HG02763 (cell line): ENCODE data around the gene ATG13.

ENCODE experiments used
- ATAC-seq: cut with Tn5 transposase; IDR thresholded peaks from one replicate; pipeline ENCODE4 v1.9.1; 2021; ENCODE audit warnings: mild to moderate bottlenecking, moderate library complexity; ENCODE audit not compliant: unreplicated experiment

ATG13 gene

GRCh38 chr11:46674463-46675287 lies 57.3 kb downstream of the ATG13 start:
- no peak for ATAC-seq

GRCh38 chr11:46675288-46675851 lies 58.0 kb downstream of the ATG13 start:
- no peak for ATAC-seq

- ATAC-seq, result no peak
These were observed 58.6 kb downstream of the ATG13 start for GRCh38 chr11:46675949-46676348.

GRCh38 chr11:46676436-46677158 lies 59.2 kb downstream of the ATG13 start:
- ATAC-seq, result no peak

DNA sequence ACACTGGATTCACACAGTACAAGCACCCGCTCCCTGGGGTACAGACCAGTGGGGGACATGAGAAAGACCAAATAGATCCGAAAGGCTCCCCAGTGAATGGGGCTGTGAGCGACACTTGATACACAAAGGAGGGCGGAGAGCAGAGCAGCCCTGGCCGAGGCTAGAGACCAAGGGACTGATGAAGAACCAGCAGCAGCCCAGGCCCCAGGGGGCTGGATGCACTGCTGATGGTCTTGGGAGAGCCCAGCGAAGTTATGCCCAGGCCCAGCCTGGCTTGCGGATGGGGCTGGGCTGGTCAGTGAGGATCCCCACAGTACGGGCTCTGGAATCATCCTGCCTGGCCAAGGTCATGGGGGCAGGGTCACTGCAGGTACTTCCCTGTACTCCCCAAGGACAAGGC lies 59.8 kb downstream of the ATG13 start:
- ATAC-seq, result no peak

DNA sequence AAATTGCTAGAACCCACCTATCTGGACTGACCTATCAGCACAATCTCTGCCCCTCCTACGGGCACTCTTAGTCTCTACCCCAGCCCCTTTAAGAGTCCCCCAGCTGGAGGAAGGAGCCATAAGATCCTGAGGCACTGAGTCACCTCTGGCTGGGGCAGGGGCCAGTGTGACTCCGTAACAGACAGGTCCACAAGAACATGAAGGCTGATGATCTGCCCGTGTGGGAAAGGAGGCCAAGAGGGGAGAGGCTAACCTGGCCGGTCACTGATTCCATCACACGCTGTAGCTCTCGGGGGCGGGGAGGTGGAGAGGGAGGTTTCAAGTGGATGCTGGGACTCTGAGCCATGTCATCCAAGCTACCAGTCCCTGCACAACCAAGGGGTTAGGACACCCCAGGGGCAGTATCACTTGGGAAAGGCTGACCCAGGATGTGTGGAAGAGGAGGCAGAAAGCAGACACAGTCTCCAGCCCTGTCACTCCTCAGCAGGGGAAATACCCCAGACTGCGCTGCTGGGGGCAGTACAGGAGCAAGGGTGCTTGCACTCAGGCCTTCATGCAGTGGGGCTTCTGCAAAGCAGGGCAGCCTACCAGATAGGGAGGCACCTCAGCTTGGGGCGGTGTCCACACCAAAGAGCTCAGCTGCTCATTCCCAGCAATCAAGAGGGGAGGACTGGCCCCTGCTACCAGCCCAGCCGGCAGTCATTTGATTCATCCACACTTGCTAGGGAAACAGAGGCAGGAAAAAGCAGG lies 60.8 kb downstream of the ATG13 start:
- no peak for ATAC-seq

- no peak for ATAC-seq
These were observed 61.4 kb downstream of the ATG13 start for GRCh38 chr11:46678741-46679130.

DNA sequence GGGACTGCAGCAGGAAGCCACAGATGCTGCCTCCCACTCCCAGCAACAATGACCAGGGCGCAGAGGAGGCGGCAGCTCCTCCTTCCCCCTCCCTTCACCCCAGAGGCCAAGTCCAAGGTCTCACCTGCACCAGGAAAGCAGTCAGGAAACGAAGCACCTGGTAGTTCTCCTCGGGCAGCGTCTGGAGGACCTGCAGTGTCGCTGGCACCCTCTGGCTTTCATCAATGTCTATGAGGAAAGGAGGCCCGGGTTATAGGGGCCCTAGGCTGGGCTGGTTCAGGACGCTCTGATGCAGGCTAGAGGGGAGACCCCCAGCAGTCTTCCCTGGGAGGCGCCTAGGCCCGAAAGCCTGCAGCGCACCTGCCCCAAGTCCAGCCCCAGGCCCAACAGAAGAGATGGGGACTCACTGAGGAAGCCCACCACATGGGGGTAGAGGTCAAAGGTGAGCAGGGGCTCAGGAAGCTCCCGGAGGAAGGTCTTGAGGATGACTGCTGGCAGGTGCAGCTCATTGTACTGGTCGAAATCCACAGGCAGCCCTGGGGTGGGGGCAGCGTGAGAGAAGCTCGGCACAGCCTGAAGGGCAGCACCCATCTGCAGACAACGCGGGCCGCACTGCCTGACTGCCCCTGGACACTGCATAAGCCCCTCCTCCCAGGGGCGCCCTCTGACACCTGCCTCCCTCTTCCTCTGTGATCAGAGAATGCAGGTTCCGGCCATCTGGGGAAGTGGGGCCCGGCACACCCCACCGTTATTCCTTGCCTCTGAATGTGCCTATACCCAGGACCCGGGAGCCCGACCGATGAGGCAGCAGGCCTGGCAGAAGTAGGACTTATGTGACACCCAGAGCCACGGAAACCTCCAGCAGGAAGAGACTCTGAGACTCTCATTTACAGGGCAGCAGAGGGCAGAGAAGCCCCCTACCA lies 62.1 kb downstream of the ATG13 start:
- ATAC-seq, result no peak

DNA sequence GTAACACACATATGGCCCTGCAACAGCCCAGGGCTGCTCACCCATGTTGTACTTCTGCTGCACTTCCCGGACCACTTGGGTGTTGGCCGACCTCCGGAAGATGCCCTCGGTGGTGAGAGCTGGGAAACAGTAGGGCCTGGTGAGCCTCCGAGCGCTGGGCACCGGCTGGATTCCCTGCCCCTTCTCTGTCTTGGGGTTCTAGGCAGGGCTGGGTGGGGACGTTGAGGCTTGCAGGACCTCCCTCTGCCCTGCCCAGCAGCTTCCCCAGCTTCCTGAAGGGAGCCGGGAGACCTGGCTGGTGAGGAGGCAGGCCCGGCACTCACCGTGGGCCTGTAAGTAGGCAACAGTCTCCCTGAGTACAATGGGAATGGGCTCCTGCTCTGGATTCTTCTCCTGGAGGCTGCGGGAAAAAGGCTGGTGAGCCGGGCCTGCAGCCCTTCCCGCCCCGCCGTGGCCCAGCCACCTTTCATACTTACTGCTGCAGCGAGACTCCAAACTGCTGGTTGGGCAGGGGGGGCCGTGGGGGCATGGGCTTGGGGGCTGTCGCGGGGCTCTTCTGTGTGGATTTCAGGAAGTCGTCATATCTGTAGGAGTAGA lies 62.9 kb downstream of the ATG13 start:
- ATAC-seq, result no peak

DNA sequence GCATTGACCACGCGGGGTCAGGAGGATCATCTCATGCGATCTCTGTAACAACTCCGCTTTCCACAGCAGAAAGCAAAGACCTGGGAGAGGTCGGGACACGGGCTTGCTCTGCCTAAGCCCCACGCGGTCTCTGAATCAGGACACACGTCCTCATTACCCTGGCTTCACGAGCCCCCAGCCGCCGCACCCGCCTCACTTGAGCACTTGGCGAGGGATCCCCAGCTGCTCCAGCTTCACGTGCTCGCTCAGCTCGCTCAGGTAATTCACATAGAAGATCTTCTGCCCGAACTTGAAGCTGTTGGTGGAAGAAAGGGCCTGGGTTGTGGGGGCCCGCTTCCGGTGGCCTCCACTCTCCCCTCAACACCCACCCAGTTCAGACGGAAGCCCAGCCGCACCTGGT lies 63.5 kb downstream of the ATG13 start:
- no peak for ATAC-seq

- no peak for ATAC-seq
These were observed 64.5 kb downstream of the ATG13 start for GRCh38 chr11:46681814-46682213.

GRCh38 chr11:46682773-46683752 lies 65.7 kb downstream of the ATG13 start:
- ATAC-seq, result no peak

- no peak for ATAC-seq
These were observed 67.0 kb downstream of the ATG13 start for GRCh38 chr11:46684367-46684766.

DNA sequence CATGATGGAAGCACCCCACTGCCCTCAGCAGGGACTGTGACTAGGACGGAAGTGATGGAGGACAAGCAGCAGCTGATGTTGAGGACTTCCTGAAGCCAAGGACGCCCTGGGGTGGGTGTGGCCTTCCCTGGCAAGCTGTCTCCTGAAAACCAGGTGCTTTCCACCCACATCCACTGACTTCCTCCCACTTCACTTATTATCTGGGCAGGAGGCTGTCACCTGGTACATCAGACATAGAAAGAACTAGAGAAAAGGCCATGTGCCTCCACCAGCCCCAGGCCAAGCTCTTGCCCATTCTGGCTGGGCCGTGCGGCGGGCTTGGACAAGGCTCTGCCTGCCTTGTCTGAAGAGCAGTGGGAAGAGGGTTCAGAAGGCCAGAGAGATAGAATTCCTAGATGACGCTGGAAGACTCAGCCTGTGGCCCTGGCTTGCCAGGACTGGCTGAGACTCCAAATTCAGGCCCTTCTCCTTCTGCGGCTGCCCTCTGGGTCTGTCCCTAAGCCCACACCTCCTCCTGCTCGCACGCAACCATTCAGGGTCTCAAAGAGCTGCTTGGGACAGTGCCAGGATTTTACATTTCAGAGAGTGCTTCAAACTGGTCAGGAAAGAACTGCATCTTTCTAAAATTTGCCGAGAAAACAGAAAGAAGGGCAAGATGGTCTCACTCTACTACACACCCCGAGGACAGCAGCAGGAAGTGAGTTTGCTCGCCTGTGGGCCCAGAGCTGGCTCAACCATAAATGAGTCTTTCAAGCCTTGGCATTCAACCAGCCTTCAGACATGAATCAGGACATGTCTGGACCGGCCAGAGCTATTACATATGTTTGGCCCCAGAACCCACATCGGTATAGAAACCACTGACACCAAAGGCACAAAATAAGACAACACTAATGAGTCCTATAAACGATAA lies 69.8 kb downstream of the ATG13 start:
- ATAC-seq, result no peak

- no peak for ATAC-seq
These were observed 73.3 kb downstream of the ATG13 start for GRCh38 chr11:46690702-46691101.

GRCh38 chr11:46692450-46692849 lies 75.1 kb downstream of the ATG13 start:
- no peak for ATAC-seq

DNA sequence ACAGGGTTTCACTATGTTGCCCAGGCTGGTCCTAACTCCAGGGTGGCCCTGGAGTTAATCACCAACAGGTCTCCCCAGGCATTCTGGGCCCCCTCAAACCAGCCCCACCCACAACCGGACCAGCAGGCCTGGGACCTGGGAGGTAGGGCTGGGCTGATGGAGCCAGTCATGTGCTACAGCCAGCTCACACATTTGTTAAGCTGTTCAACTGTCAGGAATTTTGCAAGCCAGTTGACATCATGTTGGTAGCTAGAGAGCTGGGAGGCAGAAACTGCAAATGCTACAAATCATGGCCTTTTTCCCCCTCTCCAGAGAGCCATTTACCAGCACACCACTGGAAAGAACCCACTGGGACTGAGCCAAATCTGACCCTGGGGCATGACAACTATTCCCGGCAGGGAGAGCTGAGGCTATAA lies 76.3 kb downstream of the ATG13 start:
- ATAC-seq, result no peak

- ATAC-seq, result no peak
These were observed 76.7 kb downstream of the ATG13 start for GRCh38 chr11:46694072-46694471.
